Left forelimb (tissue), 1 donor: ENCODE measurements around the gene NXN.
A peak's percentile ranks its signal among the peaks of the same experiment; 100 is the strongest.
"Not testable (repeated sequence)": the region's sequence is repeated elsewhere in the genome, so short reads cannot be mapped to it uniquely, and the experiment has no call there.

Experiments used
- DNase-seq: peaks from one replicate; pipeline ENCODE4 v3.0.0-alpha.2; 2018; ENCODE audit warnings: low spot score

NXN gene

DNA sequence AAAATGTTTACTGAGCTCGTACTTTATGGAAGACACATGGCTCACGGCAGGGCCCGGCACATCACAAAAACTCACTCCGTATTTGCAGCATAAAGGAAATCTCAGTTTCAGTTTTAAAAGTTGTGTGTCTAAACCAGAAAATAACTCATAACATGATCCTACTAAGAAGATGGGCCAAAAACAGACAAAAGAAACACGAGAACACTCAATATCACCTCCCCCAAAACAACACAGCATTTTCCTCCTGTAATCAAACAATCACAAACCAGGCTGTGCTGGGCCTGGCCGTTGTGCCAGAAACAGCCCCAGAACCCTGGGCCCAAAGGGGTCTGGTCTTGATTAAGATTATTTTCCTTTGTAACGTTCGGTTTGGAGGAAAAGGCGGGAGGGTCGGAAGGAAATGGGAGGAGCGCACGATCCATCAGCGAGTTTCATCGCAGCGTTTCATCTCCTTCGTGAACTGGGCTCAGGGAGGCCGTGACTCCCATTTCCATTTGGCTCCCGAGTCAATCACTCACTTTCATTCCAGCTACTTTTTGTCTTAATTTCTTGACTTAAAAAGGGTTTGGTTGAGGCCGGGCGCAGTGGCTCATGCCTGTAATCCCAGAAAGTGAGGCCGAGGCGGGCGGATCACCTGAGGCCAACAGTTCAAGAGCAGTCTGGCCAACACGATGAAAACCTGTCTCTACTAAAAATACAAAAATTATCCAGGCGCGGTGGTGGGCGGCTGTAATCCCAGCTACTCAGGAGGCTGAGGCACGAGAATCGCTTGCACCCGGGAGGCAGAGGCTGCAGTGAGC, 61.4 kb downstream of the NXN start:
- DNase-seq = no peak

DNA sequence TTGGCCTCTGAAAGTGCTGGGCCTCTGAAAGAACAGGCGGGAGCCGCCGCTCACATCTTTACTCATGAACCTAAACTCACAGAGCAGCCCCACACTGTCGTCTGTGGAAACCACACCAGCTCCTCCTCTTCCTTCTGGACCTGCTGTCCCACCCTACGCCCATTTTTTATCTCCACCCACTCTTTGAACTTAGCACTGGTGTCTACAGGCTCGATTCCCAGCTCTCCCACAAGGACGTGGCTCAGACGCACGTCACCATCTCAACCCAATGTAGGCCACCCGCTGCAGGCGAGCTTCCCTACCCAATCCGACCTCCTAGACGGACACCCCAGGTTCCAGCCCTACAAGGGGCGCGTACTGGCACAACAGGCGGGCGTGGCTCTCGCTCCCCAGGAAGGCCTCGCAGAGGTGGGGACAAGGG, 62.2 kb downstream of the NXN start:
- DNase-seq = no peak

DNA sequence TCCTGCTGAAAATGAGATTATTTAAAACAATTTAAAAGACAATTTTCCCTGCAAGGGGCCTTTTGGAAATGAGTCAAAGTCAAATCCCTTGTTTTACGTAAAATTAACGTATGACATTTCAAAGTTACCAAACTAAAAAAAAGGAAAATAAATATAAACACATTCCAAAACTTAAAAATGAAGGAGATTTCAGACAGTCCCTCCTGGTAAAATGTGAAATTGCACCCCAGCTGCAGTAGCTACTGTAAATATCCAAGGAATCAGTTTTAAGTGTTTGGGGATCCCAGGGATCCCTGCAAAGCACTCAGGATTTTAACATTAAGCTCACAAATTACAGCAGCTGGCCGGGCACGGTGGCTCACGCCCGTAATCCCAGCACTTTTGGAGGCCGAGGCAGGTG, 63.3 kb downstream of the NXN start:
- DNase-seq = no peak

DNA sequence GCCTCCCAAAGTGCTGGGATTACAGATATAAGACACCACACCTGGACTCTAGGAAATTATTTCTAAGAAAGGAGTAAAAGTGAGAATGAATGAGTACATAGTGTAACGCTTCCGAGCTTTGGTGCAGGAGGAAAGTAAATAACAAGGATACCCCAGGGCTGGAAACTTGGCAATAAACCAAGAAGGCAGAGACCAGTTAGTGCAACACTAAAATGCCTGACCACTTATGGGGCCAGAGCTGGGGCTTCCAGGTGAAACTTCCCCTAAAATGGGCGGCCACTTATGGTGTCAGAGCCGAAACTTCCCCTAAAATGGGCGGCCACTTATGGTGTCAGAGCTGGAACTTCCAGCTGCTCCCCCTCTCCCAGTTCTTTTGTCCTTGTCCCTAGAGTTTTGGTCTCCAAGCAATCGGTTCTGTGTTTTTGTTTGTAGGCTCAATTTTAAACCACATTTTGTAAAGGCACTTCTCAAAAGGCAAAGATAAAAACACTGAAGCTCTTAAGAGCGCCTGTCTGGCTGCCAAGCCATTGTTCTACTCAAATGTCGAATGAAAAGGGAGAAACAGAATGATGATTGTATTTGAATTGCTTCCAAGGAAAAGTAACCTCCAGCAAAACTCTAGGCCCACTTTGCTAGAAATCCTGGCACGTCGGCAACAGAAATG, 63.9 kb downstream of the NXN start:
- DNase-seq = peak; percentile 81

DNA sequence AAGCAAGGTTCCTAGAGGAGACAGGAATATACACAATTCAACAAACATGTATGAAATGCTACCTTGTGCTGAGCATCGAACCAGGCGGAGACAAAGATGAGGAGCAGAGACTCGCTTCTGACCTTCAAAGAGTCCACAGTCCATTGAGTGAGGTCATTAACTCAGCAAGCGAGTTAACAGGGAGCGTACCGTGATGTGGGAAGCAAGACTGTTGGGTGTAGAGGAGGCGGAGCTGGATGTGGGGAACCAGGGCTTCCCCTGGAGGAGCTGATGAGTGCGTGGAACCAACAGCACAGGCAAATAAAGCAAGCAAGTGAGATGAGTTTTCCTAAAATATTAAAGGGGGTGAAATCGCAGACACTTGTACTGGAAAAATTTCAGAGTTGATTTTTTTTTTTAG, 65.0 kb downstream of the NXN start:
- no peak for DNase-seq

DNA sequence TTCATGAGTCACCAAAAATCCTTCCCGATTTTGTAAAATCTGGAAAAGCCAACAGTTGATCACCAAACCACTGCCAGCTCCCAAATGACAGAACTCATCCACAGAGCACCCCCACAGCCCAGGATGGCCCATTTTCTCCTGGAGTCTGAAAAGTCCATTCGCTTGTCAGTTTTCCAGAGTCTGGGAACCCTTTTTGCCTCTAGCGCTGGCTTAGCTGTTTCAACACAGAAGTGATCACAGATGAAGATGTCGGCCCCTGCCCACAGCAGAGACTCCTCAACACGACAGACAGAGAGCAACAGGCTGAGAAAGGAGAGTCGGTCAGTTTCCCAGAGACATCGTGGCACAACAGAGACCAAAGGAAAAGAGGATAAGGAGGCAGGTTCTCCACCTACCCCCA, 66.4 kb downstream of the NXN start:
- DNase-seq = no peak

DNA sequence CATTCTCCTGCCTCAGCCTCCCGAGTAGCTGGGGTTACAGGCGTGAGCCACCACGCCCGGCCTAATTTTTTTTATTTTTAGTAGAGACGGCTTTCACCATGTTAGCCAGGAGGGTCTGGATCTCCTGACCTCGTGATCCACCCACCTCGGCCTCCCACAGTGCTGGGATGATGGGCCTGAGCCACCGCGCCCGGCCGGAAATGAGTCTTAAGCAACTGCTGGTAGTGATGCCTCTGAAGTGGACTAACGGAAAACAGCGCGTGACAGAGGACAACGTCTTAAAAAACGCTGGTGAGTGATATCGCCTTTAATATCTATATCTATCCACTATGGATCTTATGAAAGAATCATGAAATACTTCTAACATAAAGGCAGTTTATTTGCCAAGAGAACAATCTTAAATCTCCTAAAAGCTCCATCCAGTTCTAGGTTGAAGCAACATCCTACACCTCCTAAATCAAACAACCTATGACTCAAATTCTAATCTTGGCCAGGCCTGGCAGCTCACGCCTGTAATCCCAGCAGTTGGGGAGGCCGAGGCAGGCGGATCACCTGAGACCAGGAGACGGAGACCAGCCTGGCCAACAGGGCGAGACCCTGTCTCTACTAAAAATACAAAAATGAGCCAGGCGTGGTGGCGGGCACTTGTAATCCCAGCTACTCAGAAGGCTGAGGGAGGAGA, 69.8 kb downstream of the NXN start:
- DNase-seq = no peak

DNA sequence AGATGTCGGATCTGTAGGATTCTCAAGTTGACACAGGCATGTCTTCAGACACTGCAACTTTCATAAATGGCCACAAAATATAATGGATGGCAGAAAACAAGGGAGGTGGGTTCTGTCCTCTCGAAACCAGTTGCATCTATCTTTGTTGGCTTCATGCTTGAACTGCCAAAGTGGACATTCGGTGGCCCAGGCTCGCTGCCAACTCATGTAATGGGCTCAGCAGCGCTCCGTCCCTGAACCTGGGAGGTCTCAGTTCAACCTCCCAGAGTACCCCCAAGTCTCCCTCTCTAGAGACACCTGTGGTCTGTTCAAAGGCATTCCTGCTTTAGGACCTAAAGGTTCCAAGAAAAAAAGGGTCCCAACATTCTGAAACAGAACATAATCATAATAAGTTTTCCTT, 71.9 kb downstream of the NXN start:
- no peak for DNase-seq

DNA sequence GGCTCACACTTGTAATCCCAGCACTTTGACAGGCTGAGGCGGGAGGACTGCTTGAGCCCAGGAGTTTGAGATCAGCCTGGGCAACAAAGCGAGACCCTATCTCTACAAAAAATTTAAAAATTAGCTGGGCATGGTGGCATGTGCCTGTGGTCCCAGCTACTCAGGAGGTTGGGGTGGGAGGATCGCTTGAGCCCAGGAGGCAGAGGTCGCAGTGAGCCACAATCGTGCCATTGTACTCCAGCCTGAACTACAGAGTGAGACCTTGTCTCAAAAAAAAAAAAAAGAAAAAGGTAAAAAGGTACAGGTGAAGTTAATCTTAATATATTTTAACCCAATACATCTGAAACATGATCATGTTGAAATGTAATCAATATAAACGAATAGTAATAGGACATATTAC, 73.9 kb downstream of the NXN start:
- not testable (repeated sequence) for DNase-seq

DNA sequence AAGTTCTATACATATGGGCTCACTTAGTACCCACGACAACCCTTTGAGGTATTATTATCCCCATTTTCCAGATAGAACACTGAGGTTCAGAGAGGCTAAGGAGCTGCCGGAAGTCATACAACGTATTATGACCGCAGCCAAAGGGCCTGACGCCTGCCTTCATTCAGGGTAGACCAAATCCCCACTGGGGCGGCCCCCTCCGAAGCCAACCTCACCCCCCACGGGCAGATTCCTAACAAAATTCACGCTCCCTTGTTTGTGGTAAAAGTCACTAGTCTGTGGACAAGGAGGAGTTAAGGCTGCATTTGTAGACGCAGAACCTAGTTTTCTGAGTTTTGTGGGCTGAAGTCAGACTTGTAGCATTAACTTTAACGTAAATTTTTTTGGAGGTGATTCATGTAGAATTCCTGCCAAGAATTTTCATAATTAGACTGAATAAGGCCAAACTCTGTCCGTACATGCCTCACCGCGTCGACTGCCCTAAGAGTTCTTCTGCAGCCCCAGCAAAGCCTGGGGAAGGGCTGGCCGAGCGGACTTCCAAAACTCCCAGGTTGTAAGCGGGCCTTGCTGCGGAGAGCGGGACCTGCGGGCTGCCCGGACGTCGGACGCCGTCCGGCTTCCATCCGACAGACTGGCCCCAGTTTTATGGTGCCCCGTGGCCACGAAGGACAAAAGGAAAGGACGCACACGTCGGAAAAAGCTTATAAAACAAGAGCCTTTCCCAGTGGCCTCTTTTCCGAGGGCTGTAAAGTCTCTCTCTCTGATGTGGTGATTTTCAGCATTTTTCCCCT, 75.7 kb downstream of the NXN start:
- no peak for DNase-seq

DNA sequence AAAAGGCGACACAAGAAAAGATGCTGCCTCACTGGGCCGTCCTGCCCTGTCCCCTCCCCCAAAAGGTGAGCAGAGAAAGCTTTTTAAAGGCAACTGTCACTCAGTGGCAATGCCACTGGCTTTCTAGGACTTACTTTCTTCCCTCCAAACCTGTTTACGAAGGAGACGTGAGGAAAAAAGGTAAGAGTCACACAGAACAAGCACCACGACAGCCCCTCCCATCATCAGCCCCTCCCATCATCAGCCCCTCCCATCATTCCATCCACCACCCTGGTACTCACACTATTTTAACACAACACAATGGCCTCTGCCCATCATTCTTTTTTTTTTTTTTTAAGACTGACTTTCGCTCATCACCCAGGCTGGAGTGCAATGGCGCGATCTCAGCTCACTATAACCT, 77.1 kb downstream of the NXN start:
- DNase-seq = no peak

DNA sequence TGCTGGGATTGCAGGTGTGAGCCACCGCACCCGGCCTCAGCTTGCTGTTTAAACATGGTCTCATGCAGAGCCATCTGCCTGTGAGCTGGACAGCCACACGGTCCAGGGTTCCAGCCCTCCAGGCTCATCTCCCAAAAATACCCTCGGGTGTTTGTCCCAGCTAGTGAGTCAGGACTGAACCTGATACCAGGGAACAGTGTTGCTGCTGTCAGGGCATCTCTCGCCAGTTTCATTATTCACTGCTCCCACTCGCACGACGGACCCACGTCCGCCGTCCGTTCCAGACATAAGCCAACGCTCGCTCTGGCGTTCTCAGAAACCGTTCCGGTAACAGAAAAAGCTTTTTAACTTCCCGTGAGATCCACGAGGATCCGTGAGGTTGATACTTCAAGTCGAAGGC, 77.6 kb downstream of the NXN start:
- no peak for DNase-seq

DNA sequence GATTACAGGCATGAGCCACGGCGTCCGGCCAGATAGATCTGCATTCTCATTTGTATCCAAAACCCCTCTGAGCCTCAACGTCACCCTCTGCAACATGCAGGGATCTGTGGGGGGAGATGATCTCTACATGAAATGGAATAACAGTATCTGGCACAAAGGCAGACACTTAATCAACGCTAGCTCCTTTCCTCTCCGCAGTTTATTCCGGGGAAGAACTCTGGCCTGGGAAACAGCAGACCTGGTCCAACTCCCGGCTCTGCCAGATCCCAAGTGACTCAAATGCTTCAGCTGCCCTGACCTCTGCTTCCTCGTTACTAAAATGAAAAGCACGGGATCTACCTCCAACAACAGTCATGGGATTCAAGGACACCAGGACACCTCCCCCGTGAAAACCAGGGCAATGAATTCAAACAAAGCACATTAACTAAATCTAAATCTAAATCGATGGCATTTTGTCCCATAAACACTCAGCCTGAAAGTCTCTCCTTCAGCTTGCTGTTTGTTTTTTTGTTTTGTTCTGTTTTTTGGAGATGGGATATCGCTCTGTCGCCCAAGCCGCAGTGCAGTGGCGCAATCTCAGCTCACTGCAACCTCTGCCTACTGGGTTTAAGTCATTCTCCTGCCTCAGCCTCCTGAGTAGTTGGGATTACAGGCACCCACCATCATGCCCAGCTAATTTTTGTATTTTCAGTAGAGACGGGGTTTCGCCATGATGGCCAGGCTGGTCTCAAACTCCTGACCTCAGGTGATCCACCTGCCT, 78.2 kb downstream of the NXN start:
- no peak for DNase-seq

DNA sequence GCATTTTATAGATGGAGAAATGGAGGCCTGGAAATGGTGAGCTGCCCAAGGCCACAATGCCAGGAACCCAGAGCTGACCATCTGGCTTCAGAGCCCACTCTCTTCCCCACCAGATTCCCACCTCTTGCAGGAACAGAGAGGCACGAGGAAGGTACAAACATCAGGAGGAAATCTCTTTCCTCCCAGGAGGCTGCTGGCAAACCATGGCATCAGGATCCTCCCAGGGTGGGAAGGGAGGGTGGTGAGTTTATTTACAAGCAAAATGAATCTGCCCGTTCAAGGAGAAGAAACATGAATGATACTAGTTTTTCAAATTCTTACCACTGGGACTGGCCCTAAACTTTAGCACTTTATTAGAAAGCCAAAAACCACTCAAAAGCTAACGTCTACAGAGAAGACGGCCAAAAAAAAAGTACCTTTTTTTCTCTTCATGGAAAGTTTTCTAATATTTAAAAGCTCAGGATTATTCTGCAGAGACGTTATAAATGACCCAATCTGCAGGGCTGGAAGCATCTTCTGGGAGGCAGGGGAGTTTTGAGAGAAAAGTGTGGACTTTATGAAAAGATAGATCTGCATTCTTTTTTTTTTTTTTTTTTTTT, 79.1 kb downstream of the NXN start:
- no peak for DNase-seq

DNA sequence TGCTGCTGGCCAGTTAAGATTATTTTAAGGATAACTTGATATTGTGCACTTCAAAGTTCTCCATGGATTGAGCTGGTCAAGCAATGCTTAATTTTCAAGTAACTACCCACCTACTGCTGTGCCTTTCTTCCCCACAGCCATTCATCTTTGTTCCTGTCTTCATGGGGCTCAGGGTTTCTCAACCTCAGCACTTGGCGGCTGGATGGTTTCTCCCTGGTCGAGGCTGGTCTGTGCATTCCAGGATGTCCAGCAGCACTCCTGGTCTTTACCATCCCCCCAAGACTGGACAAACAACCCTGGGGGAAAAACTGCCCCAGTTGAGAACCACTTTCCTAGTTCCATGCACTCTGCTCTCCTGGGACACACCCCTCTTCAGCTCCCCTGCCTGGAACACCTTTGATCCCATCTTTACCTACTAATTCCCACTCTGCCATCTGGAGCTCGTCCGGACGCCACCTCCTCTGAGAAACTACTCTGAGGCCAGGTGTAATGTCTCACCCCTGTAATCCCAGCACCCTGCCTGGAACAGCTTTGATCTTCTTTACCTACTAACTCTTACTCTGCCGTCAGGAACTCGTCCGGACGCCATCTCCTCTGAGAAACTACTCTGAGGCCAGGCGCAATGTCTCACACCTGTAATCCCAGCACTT, 81.5 kb downstream of the NXN start:
- no peak for DNase-seq

DNA sequence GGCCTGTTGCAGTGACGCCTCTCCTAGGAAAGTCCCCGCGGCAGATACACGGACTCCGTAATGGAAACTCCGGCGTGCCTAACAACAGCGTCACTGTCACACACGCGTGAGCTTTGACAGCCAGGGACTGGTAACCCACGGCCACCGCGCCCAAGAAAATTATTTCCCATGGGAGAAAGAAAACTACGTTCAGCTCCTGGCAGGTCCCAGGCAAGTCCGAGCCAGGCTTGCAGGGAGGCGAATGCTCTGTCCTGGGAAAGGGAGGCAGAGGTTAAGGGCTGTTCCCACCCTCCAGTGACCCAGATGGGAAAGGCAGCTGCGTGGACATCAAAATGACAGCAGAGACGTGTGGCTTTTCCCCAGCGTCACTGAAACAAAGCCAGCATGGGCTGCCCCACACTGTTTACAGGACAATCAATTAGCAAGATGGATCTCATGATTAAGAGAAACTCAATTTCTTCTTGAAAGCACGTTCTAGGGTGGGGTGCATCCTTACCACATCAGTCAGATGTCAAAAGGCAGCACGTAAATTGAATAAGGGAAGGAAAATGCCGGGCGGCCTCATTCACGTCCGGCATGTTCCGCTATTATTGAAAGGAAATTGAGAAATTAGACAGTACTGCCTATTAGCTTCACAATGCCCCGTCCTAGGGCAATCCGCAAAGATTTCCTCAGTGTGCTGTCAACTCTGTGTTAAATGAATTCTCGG, 82.5 kb downstream of the NXN start:
- no peak for DNase-seq

DNA sequence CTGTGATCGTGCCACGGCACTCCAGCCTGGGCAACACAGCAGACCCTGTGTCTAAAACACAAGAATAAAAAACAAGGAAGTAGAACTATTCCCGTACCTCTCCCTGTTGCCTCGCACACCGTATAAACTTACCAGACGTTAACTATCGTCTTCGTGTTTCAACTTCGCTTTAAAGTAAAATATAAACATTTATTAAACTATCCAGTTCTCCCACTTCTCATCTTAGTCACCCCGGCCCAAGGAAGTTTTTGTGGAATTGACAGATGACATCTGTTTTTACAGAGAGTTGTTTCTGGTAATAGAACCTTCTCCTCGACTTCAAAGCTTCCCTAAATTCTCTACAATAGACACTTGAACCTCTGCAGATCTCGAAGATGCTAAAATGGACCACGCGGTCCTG, 83.1 kb downstream of the NXN start:
- no peak for DNase-seq

DNA sequence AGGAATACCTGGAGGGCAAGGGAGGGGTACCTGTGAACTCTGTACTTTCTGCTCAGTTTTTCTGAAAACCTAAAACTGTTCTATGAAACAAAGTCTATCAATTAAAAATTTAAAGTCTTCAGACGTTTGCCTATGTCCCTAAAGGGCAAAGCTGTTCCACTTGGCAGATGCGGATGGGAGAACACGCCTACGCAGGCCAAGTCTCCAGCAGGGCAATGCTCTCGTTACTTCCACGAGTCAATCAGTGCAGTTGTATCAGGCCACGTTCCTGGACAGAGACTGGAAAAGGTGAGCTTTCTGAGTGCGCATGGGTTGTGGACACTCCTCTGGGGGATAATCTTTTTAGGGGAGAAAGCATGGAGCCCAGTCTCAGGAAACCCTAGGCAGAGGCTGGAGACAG, 86.6 kb downstream of the NXN start:
- DNase-seq = no peak

DNA sequence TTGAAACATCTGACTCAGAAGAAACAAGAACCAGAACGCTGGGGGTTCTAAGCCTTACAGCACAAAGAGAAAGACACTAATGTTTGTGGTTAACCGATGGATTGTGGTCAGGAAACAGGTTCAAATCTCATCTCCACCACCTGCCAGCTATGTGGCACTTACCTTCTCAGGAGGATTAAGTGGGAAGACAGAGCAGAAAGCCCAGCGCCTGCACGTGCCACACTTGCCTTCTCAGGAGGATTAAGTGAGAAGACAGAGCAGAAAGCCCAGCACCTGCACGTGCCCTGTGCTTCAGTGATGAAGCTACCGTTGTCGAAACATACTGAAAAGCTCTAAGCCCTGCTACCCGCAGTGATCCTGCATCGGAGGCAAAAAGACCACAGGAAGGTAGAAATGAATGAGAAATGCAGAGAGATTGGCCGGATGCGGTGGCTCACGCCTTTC, 90.6 kb downstream of the NXN start:
- DNase-seq = no peak
